HG03025 (cell line): ENCODE data around the gene TRPM7.
"Not testable (repeated sequence)": the region's sequence is repeated elsewhere in the genome, so short reads cannot be mapped to it uniquely, and the experiment has no call there.

Source experiments
- ATAC-seq: cut with Tn5 transposase; IDR thresholded peaks from one replicate; pipeline ENCODE4 v1.9.1; 2021; ENCODE audit warnings: mild to moderate bottlenecking, moderate library complexity; ENCODE audit not compliant: unreplicated experiment, low FRiP score

The TRPM7 gene

GRCh38 chr15:50573842-50574241 is 112.8 kb downstream of the TRPM7 start:
- not testable (repeated sequence) for ATAC-seq

GRCh38 chr15:50563756-50564155 is 122.8 kb downstream of the TRPM7 start:
- no peak for ATAC-seq

GRCh38 chr15:50562735-50563640 is 123.6 kb downstream of the TRPM7 start:
- no peak for ATAC-seq

GRCh38 chr15:50558012-50558411 is 128.6 kb downstream of the TRPM7 start:
- ATAC-seq: no peak

- ATAC-seq: no peak
These were observed 129.8 kb downstream of the TRPM7 start for GRCh38 chr15:50556642-50557371.

- ATAC-seq: no peak
These were observed 134.4 kb downstream of the TRPM7 start for GRCh38 chr15:50552238-50552637.

- no peak for ATAC-seq
These were observed 137.3 kb downstream of the TRPM7 start for GRCh38 chr15:50549326-50549725.

- no peak for ATAC-seq
These were observed 140.0 kb downstream of the TRPM7 start, which contains the start of gene USP50 for GRCh38 chr15:50546566-50546965. Gene USP50, minus strand, starts transcription at chr15:50546666. Its CDS starts 141 bp downstream, at chr15:50546525.

- ATAC-seq: no peak
These were observed 142.2 kb downstream of the TRPM7 start for GRCh38 chr15:50544368-50544767.

GRCh38 chr15:50543556-50543955 is 143.0 kb downstream of the TRPM7 start:
- ATAC-seq: no peak

GRCh38 chr15:50542887-50543210 is 143.7 kb downstream of the TRPM7 start:
- ATAC-seq: no peak

- ATAC-seq: no peak
These were observed 154.8 kb downstream of the TRPM7 start for GRCh38 chr15:50531766-50532165.

- ATAC-seq: no peak
These were observed 155.4 kb downstream of the TRPM7 start for GRCh38 chr15:50531163-50531562.

GRCh38 chr15:50523851-50524251 is 162.7 kb downstream of the TRPM7 start:
- ATAC-seq: no peak

GRCh38 chr15:50519740-50520425 is 166.7 kb downstream of the TRPM7 start:
- no peak for ATAC-seq

- ATAC-seq: no peak
These were observed 173.6 kb downstream of the TRPM7 start for GRCh38 chr15:50513001-50513400.
